ENCODE results near the gene NRARP. TPM values are rescaled to one million over a fixed set of nuclear protein-coding genes. Genes with fewer than 3 reads are reported as not detected.

Gene NRARP
- total RNA-seq, 2 donors from 2014 or later, result 0.88 to 2.6 TPM

DNA sequence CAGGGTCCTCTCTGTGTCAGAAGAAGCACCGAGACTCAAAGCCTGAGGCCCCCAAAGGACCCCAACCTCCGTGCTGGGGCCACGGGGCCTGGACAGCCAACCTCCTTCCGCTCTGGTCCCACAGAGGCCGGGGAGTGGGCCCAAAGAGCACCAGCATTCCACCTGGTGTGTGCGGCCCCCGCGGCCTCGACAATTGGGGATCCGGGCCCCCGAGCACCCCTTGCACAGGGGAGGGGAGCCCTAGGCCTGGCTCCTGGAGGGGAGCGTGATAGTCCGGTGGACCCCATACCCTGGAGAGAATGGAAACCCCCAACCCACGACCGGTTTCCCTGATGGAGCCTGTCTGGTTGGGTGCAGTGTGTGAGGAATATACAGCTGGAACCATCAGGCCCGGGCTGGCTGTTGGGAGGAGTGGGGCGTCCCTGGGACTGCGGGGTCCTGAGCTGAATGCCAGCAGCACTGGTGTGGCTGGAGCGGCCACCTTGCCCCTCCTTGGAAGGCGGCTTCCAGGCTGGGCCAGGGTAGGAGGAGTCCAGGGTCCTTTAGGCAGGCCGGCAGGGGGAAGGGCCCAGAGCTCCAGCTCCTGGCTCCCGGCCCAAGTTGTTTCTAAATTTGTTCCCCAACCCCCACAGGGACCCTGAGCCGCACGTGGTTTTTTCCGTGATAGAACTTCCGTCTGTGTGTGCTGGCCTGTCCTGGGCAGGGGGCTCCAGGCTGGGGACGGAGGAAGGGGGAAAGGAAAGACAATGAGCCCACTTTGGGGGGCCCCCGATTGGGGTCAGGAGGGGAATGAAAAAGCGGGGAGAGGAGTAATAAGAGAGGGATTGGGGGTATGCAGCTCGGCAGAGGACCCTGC lies 25.4 kb downstream of the NRARP start:
- H3K27me3 Mint-ChIP-seq, result no peaks in the 10 kb centered on the region
- no peaks in the 10 kb centered on the region for H3K9me3 Mint-ChIP-seq
- peak overlapping the region; percentile 91 for H3K4me3 Mint-ChIP-seq
- DNase-seq (ENCODE audit: low spot score) (no peak), ATAC-seq (no peak)
- H3K4me1 Mint-ChIP-seq (ENCODE audit: low read depth in 2 of 2), result peaks cover 11 to 19% of the 10 kb centered on the region in 2 donors
- no peaks in the 10 kb centered on the region for H3K36me3 Mint-ChIP-seq
- H3K27ac Mint-ChIP-seq, result peak overlapping the region; percentile 84 to 92

DNA sequence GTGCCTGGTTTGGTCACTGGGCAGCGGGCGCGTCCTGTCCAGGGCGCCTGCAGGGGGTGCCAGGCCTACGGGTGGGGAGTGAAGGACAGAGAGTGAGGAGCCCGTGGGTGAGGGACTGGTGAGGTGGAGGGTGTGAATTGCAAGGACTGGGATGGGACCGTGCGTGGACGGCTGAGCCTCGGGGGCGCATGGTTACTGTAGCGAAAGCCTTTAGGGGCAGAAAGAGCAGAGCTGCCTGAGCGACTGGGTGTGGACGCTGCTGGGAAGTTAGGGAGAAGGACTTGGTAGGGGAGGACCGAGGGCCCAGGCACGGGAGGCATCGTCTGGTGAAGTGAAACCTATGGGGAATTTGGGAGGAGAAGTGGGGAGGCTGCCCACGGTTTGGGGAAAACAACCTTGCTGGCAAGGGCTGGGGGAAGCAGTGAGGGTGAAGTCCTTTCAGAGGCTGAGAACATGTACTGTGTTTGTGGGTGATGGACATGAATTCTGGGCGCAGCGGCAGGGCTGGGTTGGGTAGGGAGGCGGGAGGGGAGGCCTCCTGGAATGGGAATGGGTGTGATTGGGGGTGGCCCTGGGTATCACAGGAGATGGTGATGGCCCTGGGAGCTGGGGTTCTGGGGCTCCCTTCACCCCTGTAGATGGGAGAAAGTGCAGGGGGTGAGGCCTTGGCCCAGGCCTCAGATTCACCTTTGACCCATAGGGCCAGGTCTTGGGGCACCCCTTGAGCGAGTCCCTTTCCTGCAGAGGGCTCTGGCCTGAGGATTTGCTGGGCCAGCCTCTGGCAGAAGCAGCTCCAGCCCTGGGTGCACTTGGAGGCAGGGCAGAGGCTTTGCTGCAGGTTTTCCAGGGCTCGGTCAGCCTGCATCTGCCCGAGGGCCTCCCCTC lies 26.2 kb downstream of the NRARP start:
- Mint-ChIP-seq H3K27ac (peak overlapping the region; percentile 46 to 63), H3K4me3 (peak overlapping the region; percentile 34), H3K4me1 (ENCODE audit: low read depth in 2 of 2) (peaks cover 15 to 22% of the 10 kb centered on the region in 2 donors), H3K36me3 (no peaks in the 10 kb centered on the region), H3K27me3 (no peaks in the 10 kb centered on the region), H3K9me3 (no peaks in the 10 kb centered on the region)
- DNase-seq (ENCODE audit: low spot score) (no peak), ATAC-seq (no peak)

DNA sequence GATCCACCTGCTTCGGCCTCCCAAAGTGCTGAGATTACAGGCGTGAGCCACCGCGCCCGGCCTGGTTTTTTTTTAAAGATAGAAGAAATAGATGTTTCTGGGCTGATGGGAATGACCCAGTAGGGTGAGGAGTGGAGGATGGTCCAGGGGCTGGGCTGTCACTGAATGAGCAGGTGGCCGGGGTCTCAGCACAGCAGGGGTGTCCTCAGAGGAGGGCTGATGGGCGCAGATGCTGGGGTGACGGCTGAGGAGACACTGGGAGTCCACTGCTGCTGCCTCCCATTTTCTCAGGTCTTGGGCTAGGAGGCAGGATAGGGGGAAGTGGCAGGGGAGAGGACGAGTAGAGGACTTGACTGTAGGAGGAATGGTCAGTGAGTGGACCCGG lies 26.9 kb downstream of the NRARP start:
- Mint-ChIP-seq H3K27ac (peak overlapping the region; percentile 46 to 63), H3K27me3 (no peaks in the 10 kb centered on the region), H3K4me3 (peak overlapping the region; percentile 34), H3K4me1 (ENCODE audit: low read depth in 2 of 2) (peaks cover 15 to 22% of the 10 kb centered on the region in 2 donors), H3K9me3 (no peaks in the 10 kb centered on the region), H3K36me3 (no peaks in the 10 kb centered on the region)
- ATAC-seq, result no peak
- no peak for DNase-seq (ENCODE audit: low spot score)

DNA sequence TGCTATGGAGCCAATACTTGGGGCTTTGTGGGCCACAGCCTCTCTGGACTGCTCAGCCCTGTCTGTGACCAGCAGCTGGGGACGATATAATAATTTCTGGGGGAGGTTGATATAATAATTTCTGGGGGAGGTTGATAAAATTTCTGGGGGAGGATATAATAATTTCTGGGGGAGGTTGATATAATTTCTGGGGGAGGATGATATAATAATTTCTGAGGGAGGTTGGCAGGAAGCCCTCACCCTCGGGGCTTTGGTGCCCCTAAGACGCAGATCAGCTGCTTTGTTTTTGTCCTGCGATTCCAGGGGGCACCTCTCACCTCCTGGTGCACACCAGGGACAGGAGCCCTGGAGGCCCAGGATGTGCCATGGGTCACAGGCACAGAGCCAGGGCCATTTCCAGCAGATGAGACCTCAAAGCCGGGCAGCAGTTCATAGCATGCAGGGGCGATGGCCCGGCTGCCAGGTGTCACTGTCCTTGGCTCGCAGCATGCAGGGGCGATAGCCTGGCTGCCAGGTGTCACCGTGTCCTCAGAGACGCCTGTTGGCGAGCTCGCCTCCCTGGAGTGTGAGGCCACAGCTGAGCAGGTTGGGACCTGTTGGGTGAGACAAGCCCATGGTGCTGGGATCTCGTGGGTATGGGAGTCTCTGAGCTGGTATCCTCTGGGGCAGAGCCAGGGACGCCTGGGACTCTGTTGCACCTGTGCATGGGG lies 28.3 kb downstream of the NRARP start:
- Mint-ChIP-seq H3K27me3 (no peaks in the 10 kb centered on the region), H3K4me3 (no peak overlapping the region), H3K36me3 (peaks cover 2% of the 10 kb centered on the region), H3K9me3 (no peaks in the 10 kb centered on the region), H3K4me1 (ENCODE audit: low read depth in 2 of 2) (peaks cover 16 to 25% of the 10 kb centered on the region in 2 donors), H3K27ac (no peak overlapping the region)
- ATAC-seq (no peak), DNase-seq (ENCODE audit: low spot score) (no peak)

DNA sequence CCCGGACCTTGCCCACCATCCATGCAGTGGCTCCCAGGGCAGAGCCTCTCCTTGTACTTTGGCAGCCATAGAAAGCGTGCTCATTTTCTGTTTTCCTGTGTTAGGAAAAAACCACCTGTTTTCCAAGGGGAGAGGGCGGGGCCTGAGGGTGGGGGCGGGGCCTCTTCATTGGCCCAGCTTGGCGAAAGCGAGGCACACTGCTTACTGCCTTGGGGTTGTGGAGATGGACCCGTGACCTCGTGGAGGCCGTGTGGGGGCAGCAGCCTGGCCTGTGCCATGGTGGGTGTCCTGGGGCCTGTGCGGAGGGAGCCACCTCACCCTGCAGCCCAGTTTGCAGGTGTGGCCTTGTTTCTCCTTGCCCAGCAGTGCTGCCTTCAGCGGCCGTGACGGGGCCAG lies 29.0 kb downstream of the NRARP start:
- H3K27me3 Mint-ChIP-seq, result no peaks in the 10 kb centered on the region
- no peak overlapping the region for H3K27ac Mint-ChIP-seq
- H3K36me3 Mint-ChIP-seq, result peaks cover 7% of the 10 kb centered on the region
- DNase-seq (ENCODE audit: low spot score), result no peak
- H3K4me1 Mint-ChIP-seq (ENCODE audit: low read depth in 2 of 2), result peaks cover 22 to 28% of the 10 kb centered on the region in 2 donors
- no peak overlapping the region for H3K4me3 Mint-ChIP-seq
- no peaks in the 10 kb centered on the region for H3K9me3 Mint-ChIP-seq
- ATAC-seq, result no peak

DNA sequence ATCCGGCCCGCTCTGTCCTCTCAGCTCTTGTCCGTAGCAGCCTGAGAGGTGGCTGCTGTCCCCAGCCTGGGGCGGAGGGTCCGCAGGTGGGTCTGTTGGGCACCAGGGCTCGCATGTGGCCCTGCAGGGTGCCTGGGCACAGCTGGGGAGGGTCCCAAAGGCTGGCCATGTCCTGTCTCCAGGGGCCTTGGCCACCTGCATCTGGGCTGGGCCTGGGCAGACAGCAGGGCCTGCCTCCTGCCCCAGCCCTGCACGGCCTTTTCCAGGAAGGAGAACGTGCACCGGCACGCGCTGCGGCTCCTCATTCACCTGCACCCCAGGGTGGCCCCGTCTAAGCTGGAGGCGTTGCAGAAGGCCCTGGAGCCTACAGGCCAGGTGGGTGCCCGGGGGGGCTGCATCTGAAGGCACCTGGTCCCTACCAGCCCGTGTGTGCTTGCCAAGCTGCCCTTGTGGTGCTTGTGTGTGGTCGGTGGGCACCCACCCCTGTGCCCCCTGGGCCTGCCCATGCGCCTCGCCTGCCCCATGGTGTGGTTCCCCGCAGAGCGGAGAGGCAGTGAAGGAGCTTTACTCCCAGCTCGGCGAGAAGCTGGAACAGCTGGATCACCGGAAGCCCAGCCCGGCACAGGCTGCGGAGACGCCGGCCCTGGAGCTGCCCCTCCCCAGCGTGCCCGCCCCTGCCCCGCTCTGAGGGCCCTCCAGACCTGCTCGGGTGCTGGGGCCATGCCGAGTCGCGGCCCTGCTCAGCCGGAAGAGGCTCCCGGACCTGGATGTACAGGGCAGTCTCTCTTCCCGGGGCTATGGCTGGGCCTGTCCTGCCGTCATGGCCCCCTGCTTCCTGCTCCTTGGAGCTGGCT lies 29.6 kb downstream of the NRARP start:
- Mint-ChIP-seq H3K4me1 (ENCODE audit: low read depth in 2 of 2) (peaks cover 22 to 28% of the 10 kb centered on the region in 2 donors), H3K9me3 (no peaks in the 10 kb centered on the region)
- peak in 1 of 2 donors; percentile 1 for ATAC-seq

DNA sequence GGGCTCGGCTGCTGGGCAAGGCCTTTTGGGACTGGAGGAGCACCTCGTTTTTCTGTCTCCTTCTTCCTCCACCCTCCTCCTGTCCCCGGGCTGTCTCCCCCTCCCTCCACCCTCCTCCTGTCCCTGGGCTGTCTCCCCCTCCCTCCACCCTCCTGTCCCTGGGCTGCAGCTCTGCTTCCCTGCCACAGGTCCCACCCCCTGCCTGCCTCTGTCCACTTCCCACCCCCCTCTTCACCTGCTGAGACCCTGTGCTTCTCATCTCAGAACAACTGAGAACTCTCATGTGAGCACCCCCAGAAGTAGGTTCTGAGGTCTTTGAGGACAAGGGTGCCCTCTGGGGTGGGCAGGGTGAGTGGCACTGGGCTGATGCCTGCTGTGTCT lies 30.4 kb downstream of the NRARP start:
- no peak overlapping the region for H3K4me3 Mint-ChIP-seq
- H3K36me3 Mint-ChIP-seq, result peaks cover 7% of the 10 kb centered on the region
- H3K9me3 Mint-ChIP-seq, result no peaks in the 10 kb centered on the region

More for the DNA sequence above, 29.6 kb downstream of the NRARP start:
- Mint-ChIP-seq H3K27me3 (no peaks in the 10 kb centered on the region), H3K36me3 (peaks cover 7% of the 10 kb centered on the region), H3K4me3 (no peak overlapping the region), H3K27ac (no peak overlapping the region)
- no peak for DNase-seq (ENCODE audit: low spot score)

DNA sequence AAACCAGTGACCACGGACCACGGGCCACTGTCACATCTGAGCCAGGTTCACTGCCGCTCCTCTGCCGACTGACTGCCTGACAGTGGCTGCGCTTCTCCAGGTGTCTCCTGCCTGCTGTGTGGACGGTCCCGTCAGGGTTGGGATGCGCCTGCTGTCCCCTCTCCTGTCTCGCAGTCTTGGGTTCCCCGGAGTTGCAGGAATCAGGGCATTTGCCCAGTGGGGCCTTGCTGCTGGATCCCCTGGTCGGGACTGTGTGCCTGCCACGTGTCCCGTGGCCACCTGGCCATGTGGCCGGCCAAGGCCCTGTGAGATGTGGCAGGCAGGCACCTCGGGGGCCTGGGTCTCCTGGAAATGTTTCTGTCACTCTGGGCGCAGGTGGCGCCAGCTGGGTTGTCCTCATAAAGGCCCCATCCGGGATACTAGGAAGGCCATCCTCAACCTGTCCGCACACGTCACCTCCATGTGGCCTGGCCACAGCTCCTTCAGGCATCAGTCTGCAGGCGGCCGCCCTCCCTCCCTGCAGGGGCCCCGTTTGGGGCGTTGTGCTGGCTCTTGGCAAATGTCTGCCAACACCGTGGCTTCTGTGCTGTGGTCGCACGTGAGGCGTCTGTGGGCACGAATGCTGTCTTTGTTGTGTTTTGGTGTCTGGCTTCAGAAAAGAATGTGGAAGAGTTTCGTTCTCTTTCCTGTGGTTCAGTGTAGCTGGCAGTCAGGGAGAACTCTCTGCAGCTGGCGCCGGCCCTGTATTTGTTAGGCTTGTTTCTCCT lies 31.0 kb downstream of the NRARP start:
- ATAC-seq (peak in 1 of 2 donors; percentile 15), DNase-seq (ENCODE audit: low spot score) (no peak)
- no peaks in the 10 kb centered on the region for H3K27me3 Mint-ChIP-seq
- no peaks in the 10 kb centered on the region for H3K9me3 Mint-ChIP-seq
- H3K27ac Mint-ChIP-seq, result no peak overlapping the region
- no peak overlapping the region for H3K4me3 Mint-ChIP-seq
- H3K36me3 Mint-ChIP-seq, result peaks cover 7% of the 10 kb centered on the region
- H3K4me1 Mint-ChIP-seq (ENCODE audit: low read depth in 2 of 2), result peaks cover 16 to 22% of the 10 kb centered on the region in 2 donors

More for the DNA sequence above, 30.4 kb downstream of the NRARP start:
- no peaks in the 10 kb centered on the region for H3K27me3 Mint-ChIP-seq
- no peak overlapping the region for H3K27ac Mint-ChIP-seq
- peaks cover 18 to 24% of the 10 kb centered on the region in 2 donors for H3K4me1 Mint-ChIP-seq (ENCODE audit: low read depth in 2 of 2)
- ATAC-seq, result no peak
- no peak for DNase-seq (ENCODE audit: low spot score)

DNA sequence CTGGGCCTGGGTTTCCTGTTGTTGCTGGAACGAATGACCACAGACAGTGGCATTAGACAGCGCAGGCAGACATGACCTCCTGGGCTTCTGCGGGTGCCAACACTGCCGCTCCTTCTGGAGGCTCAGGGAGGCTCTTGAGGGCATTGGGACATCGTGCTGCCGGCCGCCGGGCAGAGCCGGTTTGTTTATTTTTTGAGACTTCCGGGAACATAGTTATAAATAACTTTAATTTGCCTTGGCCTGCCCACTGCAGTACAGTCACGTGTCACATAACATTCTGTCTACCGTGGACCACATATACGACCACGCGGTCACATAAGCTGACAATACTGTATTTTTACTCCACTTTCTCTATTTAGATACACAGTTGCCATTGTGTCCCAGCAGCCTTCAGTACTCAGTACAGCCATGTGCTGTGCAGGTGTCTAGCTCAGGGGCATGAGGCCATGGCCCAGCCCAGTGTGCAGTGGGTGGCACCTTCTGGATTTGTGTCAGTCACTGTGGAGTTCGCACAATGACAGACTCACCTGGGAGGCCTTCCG lies 32.8 kb downstream of the NRARP start:
- peaks cover 9 to 11% of the 10 kb centered on the region in 2 donors for H3K4me1 Mint-ChIP-seq (ENCODE audit: low read depth in 2 of 2)
- no peak overlapping the region for H3K4me3 Mint-ChIP-seq
- H3K36me3 Mint-ChIP-seq, result peaks cover 7% of the 10 kb centered on the region
- no peaks in the 10 kb centered on the region for H3K9me3 Mint-ChIP-seq
- DNase-seq (ENCODE audit: low spot score) (no peak), ATAC-seq (no peak)
- no peaks in the 10 kb centered on the region for H3K27me3 Mint-ChIP-seq
- no peak overlapping the region for H3K27ac Mint-ChIP-seq

DNA sequence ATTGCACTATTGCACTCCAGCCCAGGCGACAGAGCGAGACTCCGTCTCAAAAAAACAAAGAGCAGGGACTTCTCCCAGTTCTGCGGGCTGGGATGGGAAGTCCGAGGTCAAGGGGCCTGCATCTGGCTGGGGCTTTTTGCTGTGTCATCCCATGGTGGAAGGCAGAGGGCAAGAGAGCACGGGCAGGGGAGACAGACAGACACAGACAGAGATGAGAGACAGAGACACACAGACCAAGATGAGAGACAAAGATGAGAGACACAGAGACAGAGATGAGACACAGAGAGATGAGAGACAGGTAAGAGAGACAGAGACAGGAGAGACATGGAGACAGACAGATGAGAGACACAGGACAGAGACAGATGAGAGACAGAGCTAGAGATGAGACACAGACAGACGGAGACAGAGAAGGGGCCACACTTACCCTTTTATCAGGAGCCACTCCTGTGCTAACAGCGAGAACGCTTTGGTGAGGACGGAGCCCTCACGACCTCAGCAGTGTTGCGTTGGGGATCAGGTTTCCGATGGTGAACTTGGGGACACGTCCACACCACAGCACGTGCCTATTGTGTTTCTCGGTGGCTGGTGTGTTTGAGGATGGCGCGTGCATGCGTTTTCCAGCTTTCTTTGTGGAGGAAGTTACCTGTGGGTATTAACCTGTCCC lies 33.4 kb downstream of the NRARP start:
- Mint-ChIP-seq H3K27me3 (no peaks in the 10 kb centered on the region), H3K4me3 (no peak overlapping the region), H3K36me3 (peaks cover 7% of the 10 kb centered on the region), H3K27ac (peak overlapping the region in 1 of 2 donors; percentile 4), H3K4me1 (ENCODE audit: low read depth in 2 of 2) (peaks cover 9 to 11% of the 10 kb centered on the region in 2 donors), H3K9me3 (no peaks in the 10 kb centered on the region)
- ATAC-seq (no peak), DNase-seq (ENCODE audit: low spot score) (no peak)

DNA sequence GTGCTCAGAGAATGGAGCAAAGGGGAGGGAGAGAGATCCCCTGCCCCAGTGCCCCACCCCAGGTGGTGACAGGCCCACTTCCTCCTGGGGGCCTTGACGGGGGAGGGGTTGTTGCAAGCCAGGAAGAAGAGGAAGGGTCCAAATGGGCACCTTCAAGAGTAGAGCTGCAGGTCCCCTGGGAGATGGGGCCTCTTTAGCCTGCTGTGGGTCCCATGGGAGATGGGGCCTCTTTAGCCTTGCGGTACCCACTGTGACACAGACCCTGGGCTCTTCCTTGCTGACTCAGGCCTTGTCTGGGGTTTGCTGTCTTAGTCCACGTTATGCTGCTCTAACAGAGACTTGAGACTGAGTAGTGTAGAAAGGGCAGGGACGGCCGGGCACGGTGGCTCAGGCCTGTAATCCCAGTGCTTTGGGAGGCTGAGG lies 34.1 kb downstream of the NRARP start:
- ATAC-seq (no peak), DNase-seq (ENCODE audit: low spot score) (no peak)
- Mint-ChIP-seq H3K9me3 (no peaks in the 10 kb centered on the region), H3K36me3 (peaks cover 7% of the 10 kb centered on the region), H3K4me3 (no peak overlapping the region), H3K4me1 (ENCODE audit: low read depth in 2 of 2) (peaks cover 9 to 11% of the 10 kb centered on the region in 2 donors), H3K27me3 (no peaks in the 10 kb centered on the region), H3K27ac (no peak overlapping the region)
